Measurements from ENCODE around the gene DPF1.

Gene DPF1

GRCh38 chr19:38210458-38210987 lies 13.5 kb downstream of the DPF1 start:
- Histone ChIP-seq H3K9me3 (ENCODE audit: control insufficient read depth, insufficient read depth, low read length) (no peaks in the 10 kb centered on the region), H4K20me1 (ENCODE audit: control insufficient read depth, insufficient read depth, low read depth, low read length) (no peaks in the 10 kb centered on the region), H3K4me3 (ENCODE audit: low read length) (no peak overlapping the region), H3K27me3 (ENCODE audit: control insufficient read depth, low read length) (peaks cover 20% of the 10 kb centered on the region), H3F3A (ENCODE audit: control insufficient read depth, insufficient read depth) (no peaks in the 10 kb centered on the region), H3K27ac (ENCODE audit: low read depth, low read length) (no peak overlapping the region), H3K36me3 (ENCODE audit: control insufficient read depth, low read length) (no peaks in the 10 kb centered on the region), H3K9me2 (replicated peaks; ENCODE audit: control insufficient read depth, low read length) (no peaks in the 10 kb centered on the region), H3K79me2 (ENCODE audit: control insufficient read depth, low read length) (no peaks in the 10 kb centered on the region), H3K4me1 (ENCODE audit: control insufficient read depth, low read length) (peaks cover 19% of the 10 kb centered on the region), H3K4me2 (ENCODE audit: low read length) (no peak overlapping the region)
- TF ChIP-seq CTCF (IDR thresholded peaks at IDR 0.05; ENCODE audit: low read depth, low read length, poor library complexity, severe bottlenecking), result no peak
- no peak for TF ChIP-seq EZH2phosphoT487 (IDR thresholded peaks at IDR 0.05; ENCODE audit: borderline replicate concordance, low read length)

DNA sequence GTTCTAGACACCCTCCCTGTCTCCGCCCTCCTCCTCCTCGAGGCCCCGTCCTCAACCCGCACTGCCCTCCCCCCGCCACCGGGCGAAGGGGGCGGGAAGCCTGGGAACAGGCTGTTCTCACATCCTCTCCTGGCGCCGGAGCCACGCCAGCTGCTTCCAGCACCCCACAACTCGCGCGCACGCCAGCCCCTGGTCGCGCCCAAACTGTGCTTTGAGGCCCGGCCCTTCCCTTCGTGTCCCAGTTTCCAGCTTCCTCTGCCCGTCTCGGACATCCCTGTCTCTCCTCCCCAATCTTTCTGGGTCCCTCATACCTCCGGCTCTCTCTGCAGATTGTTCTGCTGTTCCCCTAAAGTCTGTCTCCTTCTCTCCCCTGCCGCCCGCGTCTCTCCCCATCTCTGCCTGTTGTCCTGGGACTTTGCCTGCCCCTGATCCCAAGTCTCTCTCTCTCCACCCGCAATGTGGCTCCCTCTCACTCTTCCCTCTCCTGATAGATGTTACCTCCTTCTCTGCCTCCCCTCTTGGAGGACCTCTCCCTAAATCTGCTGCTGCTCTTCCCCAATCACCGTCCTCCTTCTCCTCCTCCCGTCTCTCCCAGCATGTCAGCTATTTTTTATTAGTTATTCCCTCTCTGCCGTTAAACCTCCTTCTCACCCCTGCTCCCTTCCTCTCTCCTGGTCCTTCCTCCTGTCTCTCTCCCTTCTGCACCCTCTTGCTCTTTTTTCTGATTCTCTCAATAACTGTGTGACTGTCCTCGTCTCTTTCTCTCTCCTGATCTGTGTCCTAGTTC lies 14.2 kb downstream of the DPF1 start:
- H3K36me3 ChIP-seq (ENCODE audit: control insufficient read depth, low read length), result no peaks in the 10 kb centered on the region
- no peaks in the 10 kb centered on the region for H4K20me1 ChIP-seq (ENCODE audit: control insufficient read depth, insufficient read depth, low read depth, low read length)
- peaks cover 20% of the 10 kb centered on the region for H3K27me3 ChIP-seq (ENCODE audit: control insufficient read depth, low read length)
- no peak overlapping the region for H3K4me2 ChIP-seq (ENCODE audit: low read length)
- H3K79me2 ChIP-seq (ENCODE audit: control insufficient read depth, low read length), result no peaks in the 10 kb centered on the region
- H3K9me2 ChIP-seq (replicated peaks; ENCODE audit: control insufficient read depth, low read length), result no peaks in the 10 kb centered on the region
- peaks cover 19% of the 10 kb centered on the region for H3K4me1 ChIP-seq (ENCODE audit: control insufficient read depth, low read length)
- no peak for TF ChIP-seq EZH2phosphoT487 (IDR thresholded peaks at IDR 0.05; ENCODE audit: borderline replicate concordance, low read length)
- TF ChIP-seq CTCF (IDR thresholded peaks at IDR 0.05; ENCODE audit: low read depth, low read length, poor library complexity, severe bottlenecking), result no peak
- H3F3A ChIP-seq (ENCODE audit: control insufficient read depth, insufficient read depth), result no peaks in the 10 kb centered on the region
- no peak overlapping the region for H3K27ac ChIP-seq (ENCODE audit: low read depth, low read length)
- H3K4me3 ChIP-seq (ENCODE audit: low read length), result no peak overlapping the region
- H3K9me3 ChIP-seq (ENCODE audit: control insufficient read depth, insufficient read depth, low read length), result no peaks in the 10 kb centered on the region

DNA sequence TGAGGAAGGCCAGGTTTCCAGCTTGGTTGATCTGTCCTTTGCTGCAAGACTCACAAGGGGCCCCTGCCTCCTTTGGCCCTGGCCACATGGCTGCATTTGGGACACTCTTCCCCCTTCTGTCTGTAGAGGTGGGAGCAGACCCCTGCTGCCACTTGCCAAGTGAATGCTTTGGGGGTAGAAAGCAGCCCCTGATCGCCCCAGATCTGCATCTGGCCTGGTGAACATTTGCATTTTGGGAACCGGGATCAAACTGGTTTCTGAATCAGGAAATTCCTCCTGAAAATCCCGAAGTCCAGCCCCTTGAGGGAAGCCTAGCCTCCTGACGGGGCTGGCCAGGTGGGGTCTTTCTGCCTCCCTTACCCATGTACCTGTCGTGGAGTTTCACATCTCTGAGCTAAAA lies 14.9 kb downstream of the DPF1 start:
- Histone ChIP-seq H3K79me2 (ENCODE audit: control insufficient read depth, low read length) (no peaks in the 10 kb centered on the region), H3K4me3 (ENCODE audit: low read length) (no peak overlapping the region), H3K9me3 (ENCODE audit: control insufficient read depth, insufficient read depth, low read length) (no peaks in the 10 kb centered on the region), H3K9me2 (replicated peaks; ENCODE audit: control insufficient read depth, low read length) (no peaks in the 10 kb centered on the region), H3K36me3 (ENCODE audit: control insufficient read depth, low read length) (no peaks in the 10 kb centered on the region), H4K20me1 (ENCODE audit: control insufficient read depth, insufficient read depth, low read depth, low read length) (no peaks in the 10 kb centered on the region), H3K27ac (ENCODE audit: low read depth, low read length) (no peak overlapping the region), H3K4me1 (ENCODE audit: control insufficient read depth, low read length) (peaks cover 19% of the 10 kb centered on the region), H3F3A (ENCODE audit: control insufficient read depth, insufficient read depth) (no peaks in the 10 kb centered on the region), H3K27me3 (ENCODE audit: control insufficient read depth, low read length) (peaks cover 20% of the 10 kb centered on the region), H3K4me2 (ENCODE audit: low read length) (no peak overlapping the region)
- TF ChIP-seq EZH2phosphoT487 (IDR thresholded peaks at IDR 0.05; ENCODE audit: borderline replicate concordance, low read length), result no peak

- no peak overlapping the region for H3K27ac ChIP-seq (ENCODE audit: low read depth, low read length)
- TF ChIP-seq CTCF (IDR thresholded peaks at IDR 0.05; ENCODE audit: low read depth, low read length, poor library complexity, severe bottlenecking), result no peak
- no peak for TF ChIP-seq EZH2phosphoT487 (IDR thresholded peaks at IDR 0.05; ENCODE audit: borderline replicate concordance, low read length)
- H3F3A ChIP-seq (ENCODE audit: control insufficient read depth, insufficient read depth), result no peaks in the 10 kb centered on the region
- no peaks in the 10 kb centered on the region for H3K36me3 ChIP-seq (ENCODE audit: control insufficient read depth, low read length)
- H3K9me2 ChIP-seq (replicated peaks; ENCODE audit: control insufficient read depth, low read length), result no peaks in the 10 kb centered on the region
- no peaks in the 10 kb centered on the region for H3K79me2 ChIP-seq (ENCODE audit: control insufficient read depth, low read length)
- H3K4me1 ChIP-seq (ENCODE audit: control insufficient read depth, low read length), result peaks cover 19% of the 10 kb centered on the region
- no peak overlapping the region for H3K4me3 ChIP-seq (ENCODE audit: low read length)
- H3K9me3 ChIP-seq (ENCODE audit: control insufficient read depth, insufficient read depth, low read length), result no peaks in the 10 kb centered on the region
- no peak overlapping the region for H3K4me2 ChIP-seq (ENCODE audit: low read length)
- no peaks in the 10 kb centered on the region for H4K20me1 ChIP-seq (ENCODE audit: control insufficient read depth, insufficient read depth, low read depth, low read length)
- H3K27me3 ChIP-seq (ENCODE audit: control insufficient read depth, low read length), result peaks cover 20% of the 10 kb centered on the region
These were observed 15.5 kb downstream of the DPF1 start for GRCh38 chr19:38208571-38208970.

Data from DOHH2 (cell line).